A673 (cell line): ENCODE measurements around the gene ZNF586. TPM values are rescaled to one million over a fixed set of nuclear protein-coding genes. Genes with fewer than 3 reads are reported as not detected.

Source experiments
- BruUV-seq: library from RNA; stranded (reverse); fragments of 400-500 nt; replicated peaks from 2 replicates; lab custom pipeline; 2021; lab: Mats Ljungman, UMichigan
- CTCF ChIA-PET: fragments of 300-600 bp; sonication (Branson Sonifier 250); formaldehyde crosslinking; loops from one replicate; lab custom pipeline; 2022; ENCODE audit warnings: antibody characterized with exemption; lab: Charles Lee
- POLR2A ChIA-PET: fragments of 300-600 bp; sonication (Branson Sonifier 250); formaldehyde crosslinking; loops from one replicate; lab custom pipeline; 2022; ENCODE audit warnings: antibody characterized with exemption; ENCODE audit not compliant: low non-redundant PET; lab: Charles Lee
- DNase-seq: peaks from one replicate; pipeline ENCODE4 v3.0.0-alpha.2; 2015; ENCODE audit warnings: low spot score
- H3K27ac ChIP-seq: fragments of 200-600 bp; sonication (generic); 2 replicates; pipeline ENCODE4 v1.5.1; 2016; ENCODE audit warnings: mixed run types, low read depth, mild to moderate bottlenecking, mixed read lengths, antibody characterized with exemption, low read length; ENCODE audit not compliant: poor library complexity, severe bottlenecking
- H3K27me3 ChIP-seq: fragments of 200-600 bp; sonication (generic); replicated peaks from 2 replicates; pipeline ENCODE4 v1.6.1; 2017; ENCODE audit warnings: mixed run types, low read depth, mild to moderate bottlenecking, mixed read lengths, antibody characterized with exemption, low read length; ENCODE audit not compliant: insufficient read depth, poor library complexity
- H3K36me3 ChIP-seq: fragments of 200-600 bp; sonication (generic); 2 replicates; pipeline ENCODE4 v1.6.1; 2016; ENCODE audit warnings: mixed run types, mild to moderate bottlenecking, mixed read lengths, antibody characterized with exemption, low read length; ENCODE audit not compliant: insufficient read depth, poor library complexity, severe bottlenecking
- H3K4me1 ChIP-seq: fragments of 200-600 bp; sonication (generic); 2 replicates; pipeline ENCODE4 v1.6.1; 2017; ENCODE audit warnings: mixed run types, mild to moderate bottlenecking, mixed read lengths, antibody characterized with exemption, low read length; ENCODE audit not compliant: insufficient read depth, poor library complexity, severe bottlenecking
- H3K4me3 ChIP-seq: fragments of 200-600 bp; sonication (generic); 2 replicates; pipeline ENCODE4 v1.5.1; 2016; ENCODE audit warnings: low read depth, mixed run types, mild to moderate bottlenecking, mixed read lengths, low read length; ENCODE audit not compliant: poor library complexity, severe bottlenecking
- H3K9me3 ChIP-seq: fragments of 200-600 bp; sonication (generic); 2 replicates; pipeline ENCODE4 v1.6.1; 2016; ENCODE audit warnings: mixed run types, low read depth, mild to moderate bottlenecking, mixed read lengths, antibody characterized with exemption, low read length; ENCODE audit not compliant: poor library complexity, severe bottlenecking
- CTCF ChIP-seq: fragments of 300-800, 200-600 bp; sonication (generic); conservative IDR thresholded peaks from 2 replicates; pipeline ENCODE4 v1.5.1; 2017; ENCODE audit warnings: low read depth, mild to moderate bottlenecking, antibody characterized with exemption, low read length, moderate library complexity, mixed read lengths
- EZH2 ChIP-seq: fragments of 200-600 bp; sonication (generic); IDR thresholded peaks from 2 replicates; pipeline ENCODE4 v1.6.1; 2017; ENCODE audit warnings: borderline replicate concordance, low read depth, mild to moderate bottlenecking, mixed read lengths, antibody characterized with exemption, low read length; ENCODE audit not compliant: poor library complexity, severe bottlenecking
- intact Hi-C: fragments of 100-400 bp; cut with micrococcal nuclease; formaldehyde crosslinking; loops from one replicate; pipeline ENCODE4 v1.10.0; 2022; ENCODE audit not compliant: unreplicated experiment
- total RNA-seq: library from RNA; stranded (reverse); gene quantifications from 2 replicates; pipeline ENCODE4 v1.2.3, GENCODE V29; 2021

ZNF586 gene
- total RNA-seq, 1 experiment from 2014 or later, result 19.5 TPM

- intact Hi-C loops, result no loop called here
- TF ChIP-seq EZH2 (no peak), CTCF (no peak)
- peaks cover 2% of the 10 kb centered on the region for H3K4me1 ChIP-seq
- CTCF ChIA-PET, result no interaction called here
- peak overlapping the region; percentile 78 for H3K4me3 ChIP-seq
- peaks cover 53% of the 10 kb centered on the region for H3K36me3 ChIP-seq
- H3K9me3 ChIP-seq, result peaks cover 44% of the 10 kb centered on the region
- H3K27me3 ChIP-seq, result no peaks in the 10 kb centered on the region
- DNase-seq, result no peak
- TSS peak; percentile 50 for BruUV-seq
- H3K27ac ChIP-seq, result no peak overlapping the region
- POLR2A ChIA-PET, result no interaction called here
These were observed 21.4 kb upstream of the ZNF586 start for GRCh38 chr19:57748029-57748428.

- Histone ChIP-seq H3K9me3 (peaks cover 64% of the 10 kb centered on the region), H3K4me3 (no peak overlapping the region), H3K36me3 (peaks cover 96% of the 10 kb centered on the region), H3K27me3 (no peaks in the 10 kb centered on the region), H3K4me1 (no peaks in the 10 kb centered on the region), H3K27ac (no peak overlapping the region)
- TF ChIP-seq EZH2, result no peak
- no peak for TF ChIP-seq CTCF
- intact Hi-C loops, result no loop called here
- CTCF ChIA-PET, result no interaction called here
- POLR2A ChIA-PET, result no interaction called here
- DNase-seq, result no peak
- no TSS peak for BruUV-seq
These were observed 15.3 kb upstream of the ZNF586 start for GRCh38 chr19:57754091-57754673.

GRCh38 chr19:57755031-57755430 lies 14.4 kb upstream of the ZNF586 start:
- no TSS peak for BruUV-seq
- H3K9me3 ChIP-seq, result peaks cover 57% of the 10 kb centered on the region
- no peak overlapping the region for H3K4me3 ChIP-seq
- no peak overlapping the region for H3K27ac ChIP-seq
- ChIA-PET POLR2A (no interaction called here), CTCF (no interaction called here)
- no peaks in the 10 kb centered on the region for H3K4me1 ChIP-seq
- H3K27me3 ChIP-seq, result no peaks in the 10 kb centered on the region
- DNase-seq, result no peak
- TF ChIP-seq EZH2, result no peak
- intact Hi-C loops, result no loop called here
- peaks cover 90% of the 10 kb centered on the region for H3K36me3 ChIP-seq

- peaks cover 39% of the 10 kb centered on the region for H3K9me3 ChIP-seq
- intact Hi-C loops, result no loop called here
These were observed 11.5 kb upstream of the ZNF586 start for GRCh38 chr19:57757941-57758340.

More at GRCh38 chr19:57757941-57758340, 11.5 kb upstream of the ZNF586 start:
- no peaks in the 10 kb centered on the region for H3K4me1 ChIP-seq
- no TSS peak for BruUV-seq
- H3K4me3 ChIP-seq, result no peak overlapping the region
- ChIA-PET POLR2A (no interaction called here), CTCF (no interaction called here)
- H3K27ac ChIP-seq, result no peak overlapping the region
- H3K36me3 ChIP-seq, result peaks cover 61% of the 10 kb centered on the region
- H3K27me3 ChIP-seq, result no peaks in the 10 kb centered on the region
- TF ChIP-seq EZH2 (no peak), CTCF (no peak)
- DNase-seq, result no peak
